BLaER1 treated with 17β-estradiol and CSF1 and Interleukin-3, amounts not matched to agents 10 nM and 100 nM (cell line): ENCODE data around the gene PFKP.

Experiments used
- H3K27ac ChIP-seq, 11 experiments: shearing (Covaris generic); formaldehyde crosslinking; 2 replicates each; pipeline ENCODE4 v1.8.1; 2022
- H3K27me3 ChIP-seq, 11 experiments: shearing (Covaris generic); formaldehyde crosslinking; 2 replicates each; pipeline ENCODE4 v1.8.1; 2022
- H3K36me3 ChIP-seq, 11 experiments: shearing (Covaris generic); formaldehyde crosslinking; 2 replicates each; pipeline ENCODE4 v1.8.1; 2022
- H3K4me1 ChIP-seq, 10 experiments: shearing (Covaris generic); formaldehyde crosslinking; 2 replicates each; pipeline ENCODE4 v1.8.1; 2022
- H3K4me2 ChIP-seq, 11 experiments: shearing (Covaris generic); formaldehyde crosslinking; 2 replicates each; pipeline ENCODE4 v1.8.1; 2022
- H3K4me3 ChIP-seq, 10 experiments: shearing (Covaris generic); formaldehyde crosslinking; 2 replicates each; pipeline ENCODE4 v1.8.1; 2022
- H3K9ac ChIP-seq, 11 experiments: shearing (Covaris generic); formaldehyde crosslinking; 2 replicates each; pipeline ENCODE4 v1.8.1; 2022
- H3K9me3 ChIP-seq, 11 experiments: shearing (Covaris generic); formaldehyde crosslinking; replicated peaks in 1 of 11; 2 replicates each; pipeline ENCODE4 v1.8.1; 2022
- H4K20me1 ChIP-seq, 11 experiments: shearing (Covaris generic); formaldehyde crosslinking; 2 replicates each; pipeline ENCODE4 v1.8.1; 2022
- Cebpa-rat ChIP-seq, 11 experiments: shearing (Covaris generic); IDR thresholded peaks; 2 replicates each; pipeline ENCODE4 v1.8.1; 2022

PFKP gene

GRCh38 chr10:3137958-3138726, 70.8 kb downstream of the PFKP start:
- peaks cover 0 to 18% (median 0%) of the 10 kb centered on the region in 10 experiments; a peak in 7 of 20 replicates for H3K4me1 ChIP-seq
- no peak overlapping the region for H3K9ac ChIP-seq
- no peak for TF ChIP-seq Cebpa-rat (IDR thresholded peaks at IDR 0.05)
- H3K36me3 ChIP-seq, result peaks cover 99 to 100% (median 100%) of the 10 kb centered on the region in 11 experiments
- no peak overlapping the region for H3K4me3 ChIP-seq
- no peaks in the 10 kb centered on the region for H3K27me3 ChIP-seq
- no peak overlapping the region for H3K27ac ChIP-seq
- H4K20me1 ChIP-seq, result peaks cover 0 to 91% (median 53%) of the 10 kb centered on the region in 11 experiments; a peak in 17 of 22 replicates
- no peaks in the 10 kb centered on the region for H3K9me3 ChIP-seq
- H3K4me2 ChIP-seq, result no peak overlapping the region

- Histone ChIP-seq H3K9ac (no peak overlapping the region), H3K4me3 (no peak overlapping the region), H3K36me3 (peaks cover 99 to 100% (median 100%) of the 10 kb centered on the region in 11 experiments), H3K4me1 (peaks cover 0 to 14% (median 0%) of the 10 kb centered on the region in 10 experiments; a peak in 7 of 20 replicates), H3K4me2 (no peak overlapping the region), H3K9me3 (no peaks in the 10 kb centered on the region), H4K20me1 (peaks cover 0 to 97% (median 53%) of the 10 kb centered on the region in 11 experiments; a peak in 17 of 22 replicates), H3K27me3 (no peaks in the 10 kb centered on the region), H3K27ac (no peak overlapping the region)
- no peak for TF ChIP-seq Cebpa-rat (IDR thresholded peaks at IDR 0.05)
These were observed 72.0 kb downstream of the PFKP start for GRCh38 chr10:3139216-3139910.

GRCh38 chr10:3140280-3140679, 72.9 kb downstream of the PFKP start:
- H3K36me3 ChIP-seq, result peaks cover 99 to 100% (median 100%) of the 10 kb centered on the region in 11 experiments

DNA sequence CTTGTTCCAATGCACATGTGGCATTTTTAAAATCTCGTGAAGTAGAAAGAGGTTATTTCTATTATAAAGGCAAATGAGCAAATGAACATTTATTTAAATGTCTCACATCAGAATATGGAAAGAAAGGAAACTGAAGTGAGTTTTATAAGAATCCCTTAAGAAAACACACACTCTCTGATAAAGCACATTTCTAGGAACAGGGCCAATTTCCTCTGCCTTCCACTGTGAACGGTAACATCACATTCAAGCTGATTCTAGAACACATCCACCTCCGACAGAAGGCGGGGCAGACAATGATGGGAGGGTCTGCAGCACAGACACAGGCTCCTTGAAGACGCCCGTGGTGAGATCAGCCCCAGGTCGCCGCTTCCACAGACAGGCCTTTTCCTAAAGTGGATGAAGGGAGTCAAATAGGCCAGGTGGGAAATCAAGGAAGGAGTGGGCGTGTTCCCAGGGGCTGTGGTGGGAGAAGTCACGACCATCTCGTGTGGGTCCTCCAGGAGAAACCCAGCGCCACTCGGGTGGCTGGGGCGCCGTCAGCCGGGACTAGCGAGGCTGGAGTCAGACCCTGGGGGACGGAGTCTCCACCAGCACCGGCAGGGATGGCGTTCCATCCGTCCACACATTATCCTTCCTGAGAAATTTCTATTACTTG, 74.1 kb downstream of the PFKP start:
- no peak for TF ChIP-seq Cebpa-rat (IDR thresholded peaks at IDR 0.05)
- H4K20me1 ChIP-seq, result peaks cover 0 to 84% (median 50%) of the 10 kb centered on the region in 11 experiments; a peak in 16 of 22 replicates
- H3K9me3 ChIP-seq, result no peaks in the 10 kb centered on the region
- no peak overlapping the region for H3K4me3 ChIP-seq
- no peak overlapping the region for H3K4me2 ChIP-seq
- H3K9ac ChIP-seq, result no peak overlapping the region
- no peaks in the 10 kb centered on the region for H3K4me1 ChIP-seq
- peaks cover 99 to 100% (median 100%) of the 10 kb centered on the region in 11 experiments for H3K36me3 ChIP-seq
- no peaks in the 10 kb centered on the region for H3K27me3 ChIP-seq
- H3K27ac ChIP-seq, result no peak overlapping the region

More at GRCh38 chr10:3140280-3140679, 72.9 kb downstream of the PFKP start:
- Histone ChIP-seq H3K27ac (no peak overlapping the region), H3K4me1 (peaks cover 0 to 4% (median 0%) of the 10 kb centered on the region in 10 experiments; a peak in 6 of 20 replicates), H3K4me2 (no peak overlapping the region), H3K9me3 (no peaks in the 10 kb centered on the region), H3K9ac (no peak overlapping the region), H3K27me3 (no peaks in the 10 kb centered on the region), H3K4me3 (no peak overlapping the region), H4K20me1 (peaks cover 0 to 95% (median 59%) of the 10 kb centered on the region in 11 experiments; a peak in 16 of 22 replicates)
- no peak for TF ChIP-seq Cebpa-rat (IDR thresholded peaks at IDR 0.05)

GRCh38 chr10:3142146-3142875, 75.0 kb downstream of the PFKP start:
- no peaks in the 10 kb centered on the region for H3K4me1 ChIP-seq
- no peak overlapping the region for H3K9ac ChIP-seq
- no peak overlapping the region for H3K27ac ChIP-seq
- peaks cover 99 to 100% (median 100%) of the 10 kb centered on the region in 11 experiments for H3K36me3 ChIP-seq
- H3K9me3 ChIP-seq, result no peaks in the 10 kb centered on the region
- H3K4me3 ChIP-seq, result no peak overlapping the region
- TF ChIP-seq Cebpa-rat (IDR thresholded peaks at IDR 0.05), result no peak
- H3K4me2 ChIP-seq, result no peak overlapping the region
- no peaks in the 10 kb centered on the region for H3K27me3 ChIP-seq
- H4K20me1 ChIP-seq, result peaks cover 0 to 76% (median 48%) of the 10 kb centered on the region in 11 experiments; a peak in 16 of 22 replicates

GRCh38 chr10:3143366-3143765, 76.0 kb downstream of the PFKP start:
- no peak overlapping the region for H3K9ac ChIP-seq
- no peak overlapping the region for H3K4me3 ChIP-seq
- H3K36me3 ChIP-seq, result peaks cover 99 to 100% (median 100%) of the 10 kb centered on the region in 11 experiments
- no peaks in the 10 kb centered on the region for H3K9me3 ChIP-seq
- peaks cover 0 to 65% (median 38%) of the 10 kb centered on the region in 11 experiments; a peak in 16 of 22 replicates for H4K20me1 ChIP-seq
- no peaks in the 10 kb centered on the region for H3K27me3 ChIP-seq
- no peak overlapping the region for H3K4me2 ChIP-seq
- no peak for TF ChIP-seq Cebpa-rat (IDR thresholded peaks at IDR 0.05)
- H3K27ac ChIP-seq, result no peak overlapping the region
- no peaks in the 10 kb centered on the region for H3K4me1 ChIP-seq

GRCh38 chr10:3143791-3144434, 76.6 kb downstream of the PFKP start:
- Histone ChIP-seq H3K4me2 (no peak overlapping the region), H4K20me1 (peaks cover 0 to 60% (median 41%) of the 10 kb centered on the region in 11 experiments; a peak in 15 of 22 replicates), H3K4me1 (no peaks in the 10 kb centered on the region), H3K9ac (no peak overlapping the region), H3K27me3 (no peaks in the 10 kb centered on the region), H3K36me3 (peaks cover 99 to 100% (median 100%) of the 10 kb centered on the region in 11 experiments), H3K4me3 (no peak overlapping the region), H3K27ac (no peak overlapping the region), H3K9me3 (no peaks in the 10 kb centered on the region)
- TF ChIP-seq Cebpa-rat (IDR thresholded peaks at IDR 0.05), result no peak

DNA sequence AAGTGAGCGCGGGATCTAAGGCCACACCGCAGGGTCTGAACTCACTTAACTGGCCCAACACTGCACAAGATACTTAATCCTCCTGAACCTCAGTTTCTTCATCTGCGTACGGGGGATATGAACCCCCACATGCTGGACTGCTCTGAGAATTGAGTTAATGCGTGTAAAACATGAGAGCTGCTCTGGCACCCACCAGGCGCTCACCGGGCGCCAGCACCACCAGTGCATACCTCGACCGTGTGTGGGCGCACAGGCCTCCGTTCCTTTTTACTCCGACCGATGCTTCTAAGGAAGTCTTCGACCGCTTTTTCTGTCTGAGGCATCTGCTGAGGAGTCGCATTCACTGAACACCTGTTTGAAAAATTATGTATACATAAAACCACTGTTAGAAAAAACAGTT, 78.0 kb downstream of the PFKP start:
- peaks cover 99 to 100% (median 100%) of the 10 kb centered on the region in 11 experiments for H3K36me3 ChIP-seq
- TF ChIP-seq Cebpa-rat (IDR thresholded peaks at IDR 0.05), result no peak
- no peaks in the 10 kb centered on the region for H3K9me3 ChIP-seq
- H3K4me2 ChIP-seq, result no peak overlapping the region
- H3K27me3 ChIP-seq, result no peaks in the 10 kb centered on the region
- peaks cover 0 to 50% (median 28%) of the 10 kb centered on the region in 11 experiments; a peak in 15 of 22 replicates for H4K20me1 ChIP-seq
- no peak overlapping the region for H3K9ac ChIP-seq
- no peak overlapping the region for H3K4me3 ChIP-seq
- no peaks in the 10 kb centered on the region for H3K4me1 ChIP-seq
- H3K27ac ChIP-seq, result no peak overlapping the region
